ENCODE results near the gene AGL. TPM values are rescaled to one million over a fixed set of nuclear protein-coding genes. Genes with fewer than 3 reads are reported as not detected.
"Not testable (repeated sequence)": the region's sequence is repeated elsewhere in the genome, so short reads cannot be mapped to it uniquely, and the experiment has no call there.

AGL gene
- total RNA-seq, 3 donors from 2014 or later = 18.4 to 31.6 (median 26.6) TPM

GRCh38 chr1:99825098-99825497, 25.1 kb upstream of the AGL start:
- intact Hi-C loops (cut with DNase I; ENCODE audit: low total_unique reads) = no loop called here
- no peak overlapping the region for H3K4me3 ChIP-seq
- H3K4me1 ChIP-seq = no peaks in the 10 kb centered on the region
- DNase-seq (ENCODE audit: low spot score in 2 of 2) = no peak
- no peak overlapping the region for H3K27ac ChIP-seq
- H3K36me3 ChIP-seq = no peaks in the 10 kb centered on the region
- TF ChIP-seq POLR2A (IDR thresholded peaks at IDR 0.05) (no peak), POLR2AphosphoS5 (IDR thresholded peaks at IDR 0.05) (no peak), CTCF (IDR thresholded peaks at IDR 0.05) (no peak)
- H3K27me3 ChIP-seq = no peaks in the 10 kb centered on the region
- H3K9me3 ChIP-seq = no peaks in the 10 kb centered on the region

DNA sequence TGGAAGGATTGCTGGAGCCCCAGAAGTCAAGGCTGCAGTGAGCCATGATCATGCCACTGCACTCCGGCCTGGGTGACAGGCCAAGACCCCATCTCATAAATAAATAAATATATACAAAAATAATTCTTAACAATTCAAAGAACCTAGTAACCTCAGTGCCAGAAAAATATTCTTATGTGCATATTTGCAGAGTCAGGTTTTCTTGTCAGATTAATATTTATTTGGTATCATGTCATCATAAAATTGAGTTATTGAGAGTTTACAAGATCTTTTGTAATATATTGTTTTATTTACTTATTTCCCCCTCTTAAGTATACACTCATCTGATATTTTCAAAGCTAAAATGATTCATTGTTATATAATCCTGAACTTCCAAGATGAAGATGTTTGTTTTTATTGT, 24.5 kb upstream of the AGL start:
- Histone ChIP-seq H3K9me3 (no peaks in the 10 kb centered on the region), H3K4me1 (no peaks in the 10 kb centered on the region), H3K27ac (no peak overlapping the region), H3K36me3 (no peaks in the 10 kb centered on the region), H3K4me3 (no peak overlapping the region), H3K27me3 (no peaks in the 10 kb centered on the region)
- DNase-seq (ENCODE audit: low spot score in 2 of 2) = no peak
- TF ChIP-seq POLR2AphosphoS5 (IDR thresholded peaks at IDR 0.05) = no peak
- no peak for TF ChIP-seq POLR2A (IDR thresholded peaks at IDR 0.05)
- TF ChIP-seq CTCF (IDR thresholded peaks at IDR 0.05) = no peak
- intact Hi-C loops (cut with DNase I; ENCODE audit: low total_unique reads) = no loop called here

GRCh38 chr1:99827970-99828369, 22.2 kb upstream of the AGL start:
- Histone ChIP-seq H3K4me1 (no peaks in the 10 kb centered on the region), H3K9me3 (peaks cover 0 to 5% of the 10 kb centered on the region in 2 donors), H3K27me3 (no peaks in the 10 kb centered on the region), H3K36me3 (no peaks in the 10 kb centered on the region), H3K27ac (no peak overlapping the region), H3K4me3 (no peak overlapping the region)
- DNase-seq (ENCODE audit: low spot score in 2 of 2) = no peak
- intact Hi-C loops (cut with DNase I; ENCODE audit: low total_unique reads) = no loop called here
- no peak for TF ChIP-seq CTCF (IDR thresholded peaks at IDR 0.05)
- no peak for TF ChIP-seq POLR2A (IDR thresholded peaks at IDR 0.05)
- no peak for TF ChIP-seq POLR2AphosphoS5 (IDR thresholded peaks at IDR 0.05)

- no peak overlapping the region for H3K27ac ChIP-seq
- H3K9me3 ChIP-seq = peaks cover 0 to 5% of the 10 kb centered on the region in 2 donors
- H3K27me3 ChIP-seq = no peaks in the 10 kb centered on the region
- H3K36me3 ChIP-seq = no peaks in the 10 kb centered on the region
- H3K4me1 ChIP-seq = no peaks in the 10 kb centered on the region
- no peak overlapping the region for H3K4me3 ChIP-seq
- no peak for DNase-seq (ENCODE audit: low spot score in 2 of 2)
- intact Hi-C loops (cut with DNase I; ENCODE audit: low total_unique reads) = no loop called here
- TF ChIP-seq POLR2A (IDR thresholded peaks at IDR 0.05) = no peak
- no peak for TF ChIP-seq CTCF (IDR thresholded peaks at IDR 0.05)
- no peak for TF ChIP-seq POLR2AphosphoS5 (IDR thresholded peaks at IDR 0.05)
Measured at GRCh38 chr1:99829269-99829668, 20.9 kb upstream of the AGL start.

DNA sequence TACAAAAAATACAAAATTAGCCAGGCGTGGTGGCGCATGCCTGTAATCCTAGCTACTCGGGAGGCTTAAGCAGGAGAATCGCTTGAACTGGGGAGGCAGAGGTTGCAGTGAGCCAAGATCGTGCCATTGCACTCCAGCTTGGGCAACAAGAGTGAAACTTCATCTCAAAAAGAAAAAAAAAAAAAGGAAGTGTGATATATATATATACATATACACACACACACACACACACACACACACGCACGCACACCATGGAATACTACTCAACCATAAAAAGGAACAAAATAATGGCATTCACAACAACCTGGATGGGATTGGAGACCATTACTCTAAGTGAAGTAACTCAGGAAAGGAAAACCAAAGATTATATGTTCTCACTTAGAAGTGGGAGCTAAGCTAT, 16.2 kb upstream of the AGL start:
- intact Hi-C loops (cut with DNase I; ENCODE audit: low total_unique reads); H3K27ac ChIP-seq; DNase-seq (ENCODE audit: low spot score in 2 of 2); H3K27me3 ChIP-seq; H3K4me1 ChIP-seq; H3K9me3 ChIP-seq; H3K36me3 ChIP-seq; H3K4me3 ChIP-seq: not testable (repeated sequence)

GRCh38 chr1:99836171-99837103, 13.7 kb upstream of the AGL start:
- H3K27ac ChIP-seq; H3K4me3 ChIP-seq; H3K4me1 ChIP-seq; DNase-seq (ENCODE audit: low spot score in 2 of 2); H3K27me3 ChIP-seq; H3K9me3 ChIP-seq; intact Hi-C loops (cut with DNase I; ENCODE audit: low total_unique reads); H3K36me3 ChIP-seq: not testable (repeated sequence)

DNA sequence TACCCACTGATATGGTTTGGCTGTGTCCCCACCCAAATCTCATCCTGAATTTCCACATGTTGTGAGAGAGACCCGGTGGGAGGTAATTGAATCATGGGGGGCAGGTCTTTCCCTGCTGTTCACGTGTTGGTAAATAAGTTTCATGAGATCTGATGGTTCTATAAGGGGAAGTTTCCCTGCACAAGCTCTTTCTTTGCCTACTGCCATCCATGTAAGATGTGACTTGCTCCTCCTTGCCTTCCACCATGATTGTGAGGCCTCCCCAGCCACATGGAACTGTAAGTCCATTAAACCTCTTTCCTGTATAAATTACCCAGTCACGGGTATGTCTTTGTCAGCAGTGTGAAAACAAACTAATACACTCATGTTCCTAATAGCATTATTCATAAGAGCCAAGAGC, 9.8 kb upstream of the AGL start:
- DNase-seq (ENCODE audit: low spot score in 2 of 2); H3K36me3 ChIP-seq; H3K9me3 ChIP-seq; H3K27me3 ChIP-seq; intact Hi-C loops (cut with DNase I; ENCODE audit: low total_unique reads); H3K4me1 ChIP-seq; H3K27ac ChIP-seq; H3K4me3 ChIP-seq: not testable (repeated sequence)
